Occipital lobe (tissue), 2 donors: ENCODE measurements around the gene GBE1. TPM values are rescaled to one million over a fixed set of nuclear protein-coding genes. Genes with fewer than 3 reads are reported as not detected.
A peak's percentile ranks its signal among the peaks of the same experiment; 100 is the strongest.
"Not testable (repeated sequence)": the region's sequence is repeated elsewhere in the genome, so short reads cannot be mapped to it uniquely, and the experiment has no call there.

Experiments used
- DNase-seq: peaks from one replicate; lab custom pipeline; 2025; lab: John Stamatoyannopoulos, UW
- total RNA-seq: library from RNA; depleted of rRNA; stranded (reverse); fragments of >200 nt; gene quantifications from one replicate; pipeline ENCODE4 v1.2.3, GENCODE V29; 2014

Gene GBE1
- 21.1 TPM for total RNA-seq

DNA sequence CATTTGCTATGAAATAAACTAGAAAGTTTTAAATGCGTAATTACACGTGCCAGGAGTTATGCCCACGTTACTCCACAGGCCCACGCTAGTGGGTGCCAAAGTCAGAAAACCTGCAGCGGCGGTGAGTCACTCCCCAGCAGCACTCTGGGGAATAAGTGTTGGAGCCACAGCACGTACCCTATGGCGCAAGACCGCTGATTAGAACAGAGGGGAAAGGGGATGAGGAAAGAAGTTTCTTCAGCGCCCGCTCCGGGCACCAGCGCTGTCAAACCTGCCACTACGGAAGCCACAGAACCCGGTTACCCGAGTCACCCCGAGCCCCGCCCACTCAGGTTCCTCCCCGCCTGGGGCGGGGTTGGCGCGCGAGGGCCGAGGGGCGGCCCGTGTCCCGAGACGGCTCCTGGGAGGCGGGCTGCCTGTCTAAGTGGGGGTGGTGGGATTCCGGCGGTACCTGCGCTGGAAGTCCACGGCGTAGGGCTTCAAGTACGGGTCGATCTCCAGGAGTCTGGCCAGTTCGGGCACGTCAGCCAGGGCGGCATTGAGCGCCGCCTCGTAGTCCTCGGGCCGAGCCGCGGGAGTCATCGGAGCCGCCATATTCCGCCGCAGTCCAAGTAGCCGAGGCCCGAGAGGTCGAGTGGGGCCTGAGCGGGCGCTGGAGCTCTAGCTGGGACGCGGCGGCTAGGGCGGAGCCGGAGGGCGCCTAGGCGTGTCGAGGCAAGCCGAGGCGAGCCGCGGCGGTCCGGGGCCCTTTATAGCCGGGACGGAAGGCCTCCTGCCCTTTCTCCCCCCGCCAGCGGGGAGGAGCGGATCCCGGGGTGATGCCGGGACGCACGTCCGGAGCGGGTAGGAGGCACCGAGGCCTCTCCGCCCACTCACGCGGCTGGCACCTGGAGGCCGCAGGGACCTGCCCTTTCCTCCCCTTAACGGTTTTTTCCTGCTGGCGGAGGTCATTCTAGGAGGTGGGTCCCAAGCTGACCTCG, at the start of gene GBE1:
GBE1 (minus strand) TSS at position 722 of the 980 bp plus-strand sequence; CDS start at position 594, 128 bp downstream.
- DNase-seq = peak; percentile 89

DNA sequence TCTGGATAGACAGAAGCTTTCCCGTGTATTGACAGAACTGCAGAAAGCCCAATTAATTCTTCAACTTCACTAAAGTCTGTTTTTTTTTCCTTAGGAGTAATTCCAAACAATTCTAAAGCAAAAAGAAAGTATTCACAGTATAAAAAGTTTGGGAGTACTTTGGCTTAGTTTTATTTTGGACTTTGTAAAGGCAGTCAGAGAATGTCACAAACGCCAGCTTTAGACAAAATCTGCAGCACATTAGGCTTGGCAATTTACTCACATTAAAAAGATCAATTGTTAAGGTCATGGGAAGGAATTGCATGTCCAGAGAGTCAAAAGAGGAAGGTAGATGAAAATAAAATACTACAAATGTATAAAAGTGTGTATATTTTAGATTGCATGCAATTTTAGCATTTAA, 47.5 kb upstream of the GBE1 start:
- DNase-seq = no peak

DNA sequence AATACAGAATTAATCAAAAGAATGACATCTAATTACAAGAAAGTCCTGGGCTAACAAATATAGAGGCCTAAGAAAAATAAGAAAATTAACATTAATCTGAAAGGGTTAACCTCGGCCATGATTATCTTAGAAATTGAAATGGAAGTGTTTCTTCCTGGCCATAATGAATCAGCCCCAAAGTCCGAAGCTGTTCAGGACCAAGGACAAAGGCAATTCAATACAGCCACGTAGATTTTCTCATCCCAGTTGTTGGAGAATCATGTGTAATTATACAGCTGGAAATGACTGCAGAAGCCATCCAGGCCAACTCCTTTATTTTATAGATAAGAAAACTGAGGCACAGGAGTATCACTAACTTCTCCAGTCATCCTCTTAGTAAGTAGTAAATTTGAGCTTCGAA, 38.0 kb upstream of the GBE1 start:
- no peak for DNase-seq

- DNase-seq = no peak
These were observed 32.0 kb upstream of the GBE1 start for GRCh38 chr3:81793410-81793809.

GRCh38 chr3:81790117-81790516, 28.7 kb upstream of the GBE1 start:
- no peak for DNase-seq

- no peak for DNase-seq
These were observed 28.2 kb upstream of the GBE1 start for GRCh38 chr3:81789691-81790090.

DNA sequence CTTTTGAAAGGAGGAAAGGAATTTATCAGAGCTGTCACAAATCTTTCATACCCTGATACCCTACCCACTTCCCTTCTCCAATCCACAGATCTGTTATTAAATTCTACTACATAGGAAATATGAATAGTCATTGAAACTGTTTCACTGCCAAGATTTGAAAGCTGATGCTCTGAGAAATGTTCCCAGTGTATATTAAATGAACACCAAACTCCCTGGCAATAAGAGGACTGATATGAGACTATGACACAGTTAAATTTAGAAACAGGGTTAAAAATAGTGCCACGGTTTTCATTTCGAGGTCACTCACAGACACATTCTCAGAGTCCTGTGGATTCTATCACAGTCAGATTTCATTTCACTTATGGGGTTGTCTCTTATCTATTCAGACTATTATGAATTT, 27.2 kb upstream of the GBE1 start:
- DNase-seq = no peak

DNA sequence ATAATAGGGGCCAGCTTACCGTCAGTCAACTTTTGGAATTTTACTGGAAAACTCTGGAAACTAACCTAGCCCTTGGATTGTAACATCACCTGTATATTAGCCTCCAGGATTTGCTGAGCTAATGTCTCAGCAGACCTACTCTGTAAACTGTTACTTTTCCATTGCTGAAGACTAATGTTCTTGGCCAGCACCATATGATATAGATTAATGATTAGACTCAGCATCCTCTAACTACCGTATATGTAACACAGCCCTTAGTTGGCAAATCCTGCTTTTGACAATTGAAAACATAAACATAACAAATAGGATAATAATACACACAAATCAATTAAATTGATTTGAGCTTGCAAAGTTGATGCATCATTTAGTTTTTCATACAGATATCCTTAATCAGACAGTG, 26.6 kb upstream of the GBE1 start:
- no peak for DNase-seq

- DNase-seq = no peak
These were observed 21.1 kb upstream of the GBE1 start for GRCh38 chr3:81782585-81782984.

GRCh38 chr3:81778678-81779182, 17.3 kb upstream of the GBE1 start:
- DNase-seq = no peak

GRCh38 chr3:81776643-81777042, 15.2 kb upstream of the GBE1 start:
- DNase-seq = no peak

- no peak for DNase-seq
These were observed 9.3 kb upstream of the GBE1 start for GRCh38 chr3:81770710-81771109.

- no peak for DNase-seq
These were observed 7.9 kb upstream of the GBE1 start for GRCh38 chr3:81769299-81769698.

GRCh38 chr3:81767250-81767859, 5.9 kb upstream of the GBE1 start:
- DNase-seq = not testable (repeated sequence)

DNA sequence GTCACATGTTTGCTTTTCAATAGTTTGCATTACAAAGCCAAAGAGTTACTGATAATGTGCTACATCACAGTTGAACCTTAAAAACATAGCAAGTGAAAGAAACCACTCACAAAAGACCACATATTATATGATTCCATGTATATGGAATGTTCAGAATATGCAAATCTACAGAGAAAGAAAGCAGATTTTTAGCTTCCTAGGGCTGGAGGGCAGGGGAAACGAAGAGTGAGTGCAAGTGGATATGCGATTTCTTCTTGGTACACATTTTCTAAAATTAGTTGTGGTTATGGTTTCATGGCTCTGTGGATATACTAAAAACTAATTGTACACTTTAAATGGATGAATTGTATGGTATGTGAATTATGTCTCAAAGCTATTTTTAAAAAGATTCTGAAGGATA, 4.0 kb upstream of the GBE1 start:
- no peak for DNase-seq

- no peak for DNase-seq
These were observed 3.2 kb upstream of the GBE1 start for GRCh38 chr3:81764665-81765064.

- DNase-seq = no peak
These were observed 2.6 kb upstream of the GBE1 start for GRCh38 chr3:81764002-81764401.

- DNase-seq = no peak
These were observed 1.6 kb upstream of the GBE1 start for GRCh38 chr3:81763001-81763400.

GRCh38 chr3:81761904-81762580, 597 bp upstream of the GBE1 start:
- no peak for DNase-seq

- DNase-seq = no peak
These were observed 1.2 kb downstream of the GBE1 start for GRCh38 chr3:81760215-81760614.

DNA sequence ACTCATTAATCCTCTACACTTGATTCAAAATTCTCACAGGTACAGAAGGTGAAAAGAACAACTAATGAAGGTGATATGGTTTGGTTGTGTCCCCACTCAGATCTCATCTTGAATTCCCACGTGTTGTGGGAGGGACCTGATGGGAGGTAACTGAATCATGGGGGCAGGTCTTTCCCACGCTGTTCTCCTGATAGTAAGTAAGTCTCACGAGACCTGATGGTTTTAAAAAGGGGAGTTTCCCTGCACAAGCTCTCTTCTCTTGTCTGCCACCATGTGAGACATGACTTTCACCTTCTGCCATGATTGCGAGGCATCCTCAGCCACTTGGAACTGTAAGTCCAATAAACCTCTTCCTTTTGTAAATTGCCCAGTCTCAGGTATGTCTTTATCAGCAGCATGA, 2.7 kb downstream of the GBE1 start:
- DNase-seq = not testable (repeated sequence)

- no peak for DNase-seq
These were observed 3.2 kb downstream of the GBE1 start for GRCh38 chr3:81758275-81758674.
